GM18868 (cell line): ENCODE data around the gene CCL19.

ENCODE experiments used
- ATAC-seq: cut with Tn5 transposase; IDR thresholded peaks from one replicate; pipeline ENCODE4 v1.9.1; 2021; ENCODE audit warnings: mild to moderate bottlenecking, moderate library complexity; ENCODE audit not compliant: unreplicated experiment

CCL19 gene

DNA sequence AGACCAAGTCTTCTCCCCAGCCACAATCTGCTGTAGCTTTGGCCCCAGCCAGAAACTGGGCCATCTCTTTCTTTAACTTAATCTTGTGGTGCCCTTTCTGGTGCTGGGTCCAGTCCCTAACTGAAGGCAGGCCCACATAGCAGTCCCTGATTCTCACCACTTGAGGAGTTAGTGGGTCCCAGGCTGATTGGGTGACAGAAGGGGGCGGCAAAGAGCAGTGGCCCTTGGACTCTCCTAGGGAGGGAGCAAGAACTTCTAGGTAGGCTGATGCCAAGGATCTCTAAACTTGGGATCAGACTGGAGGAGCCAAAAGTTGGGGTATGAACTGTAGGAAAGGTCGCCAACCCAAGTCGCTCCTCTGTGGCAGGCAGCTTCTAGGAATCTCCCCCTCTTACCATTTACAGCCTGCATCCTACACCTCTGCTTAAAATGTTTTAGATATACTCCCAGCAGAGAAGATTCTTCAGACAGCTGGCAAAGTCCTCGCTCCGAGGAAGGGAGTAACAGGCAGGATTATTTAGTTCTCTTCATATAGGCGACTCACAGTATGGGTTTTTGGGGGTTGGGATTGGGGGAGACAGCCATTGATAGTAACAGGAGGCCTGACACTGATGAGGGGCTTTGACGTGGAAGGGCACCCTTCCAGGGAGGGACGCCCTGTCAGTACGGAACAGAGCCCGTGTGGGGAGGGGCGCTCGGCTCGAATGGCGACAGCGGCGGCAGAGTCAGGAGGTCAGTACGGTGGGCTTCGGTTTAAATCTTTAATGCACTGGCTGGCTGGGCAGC, 26.6 kb downstream of the CCL19 start:
- ATAC-seq, result peak; percentile 49

DNA sequence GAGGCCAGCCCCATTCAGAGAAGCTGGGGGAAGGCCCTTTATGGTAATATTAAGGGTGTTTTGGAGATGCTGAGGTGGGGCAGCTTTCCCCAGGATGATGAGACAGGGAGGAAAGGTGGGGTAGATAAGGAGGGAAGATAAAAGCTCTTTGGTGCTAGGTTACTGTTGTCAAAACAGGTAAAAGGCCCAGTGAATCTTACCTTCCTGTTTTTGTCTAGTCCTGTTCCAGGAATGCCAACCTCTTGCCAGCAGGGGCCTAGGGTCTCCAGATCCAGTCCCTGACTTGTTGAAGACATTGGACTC, 27.8 kb downstream of the CCL19 start:
- ATAC-seq, result no peak

- no peak for ATAC-seq
These were observed 28.4 kb downstream of the CCL19 start, which contains the start of gene CCL27 for GRCh38 chr9:34662526-34663302. TSS of gene CCL27 (minus strand) at chr9:34662657. CDS start at chr9:34662633, 24 bp downstream.

GRCh38 chr9:34659592-34660253, 31.4 kb downstream of the CCL19 start:
- ATAC-seq, result no peak

DNA sequence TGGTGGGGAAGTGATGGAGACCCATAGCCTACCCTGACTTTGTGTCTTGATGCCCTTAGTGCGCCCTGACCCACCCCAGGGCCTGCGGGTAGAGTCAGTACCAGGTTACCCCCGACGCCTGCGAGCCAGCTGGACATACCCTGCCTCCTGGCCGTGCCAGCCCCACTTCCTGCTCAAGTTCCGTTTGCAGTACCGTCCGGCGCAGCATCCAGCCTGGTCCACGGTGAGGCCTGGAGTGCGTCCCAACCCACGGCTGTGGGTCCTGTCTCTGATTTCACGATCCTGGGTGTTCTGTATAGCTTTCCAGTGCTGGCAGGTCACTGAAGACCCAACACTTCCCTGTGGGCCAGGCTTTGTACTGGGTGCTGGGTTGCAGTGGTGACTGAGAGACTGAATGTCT, 32.6 kb downstream of the CCL19 start:
- no peak for ATAC-seq

- ATAC-seq, result no peak
These were observed 34.1 kb downstream of the CCL19 start for GRCh38 chr9:34656992-34657391.

DNA sequence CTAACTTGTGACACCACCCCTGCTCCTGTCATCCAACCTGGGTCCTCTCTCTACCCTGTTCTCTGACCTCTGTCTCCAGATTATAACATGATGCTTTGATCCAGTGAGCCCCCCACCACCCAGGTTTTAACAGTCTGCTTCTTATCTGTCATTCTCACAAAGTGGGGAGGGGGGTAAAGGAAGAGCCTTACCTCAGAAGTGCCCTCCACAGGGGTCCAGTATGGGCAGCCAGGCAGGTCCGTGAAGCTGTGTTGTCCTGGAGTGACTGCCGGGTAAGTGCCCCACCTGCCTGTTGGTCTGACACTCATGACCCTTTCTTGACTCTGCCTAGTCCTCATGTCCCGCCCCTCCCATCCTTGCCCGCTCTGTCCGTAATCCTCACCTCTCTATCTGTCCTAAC, 35.7 kb downstream of the CCL19 start:
- ATAC-seq, result no peak

- no peak for ATAC-seq
These were observed 36.6 kb downstream of the CCL19 start for GRCh38 chr9:34654323-34655051.

DNA sequence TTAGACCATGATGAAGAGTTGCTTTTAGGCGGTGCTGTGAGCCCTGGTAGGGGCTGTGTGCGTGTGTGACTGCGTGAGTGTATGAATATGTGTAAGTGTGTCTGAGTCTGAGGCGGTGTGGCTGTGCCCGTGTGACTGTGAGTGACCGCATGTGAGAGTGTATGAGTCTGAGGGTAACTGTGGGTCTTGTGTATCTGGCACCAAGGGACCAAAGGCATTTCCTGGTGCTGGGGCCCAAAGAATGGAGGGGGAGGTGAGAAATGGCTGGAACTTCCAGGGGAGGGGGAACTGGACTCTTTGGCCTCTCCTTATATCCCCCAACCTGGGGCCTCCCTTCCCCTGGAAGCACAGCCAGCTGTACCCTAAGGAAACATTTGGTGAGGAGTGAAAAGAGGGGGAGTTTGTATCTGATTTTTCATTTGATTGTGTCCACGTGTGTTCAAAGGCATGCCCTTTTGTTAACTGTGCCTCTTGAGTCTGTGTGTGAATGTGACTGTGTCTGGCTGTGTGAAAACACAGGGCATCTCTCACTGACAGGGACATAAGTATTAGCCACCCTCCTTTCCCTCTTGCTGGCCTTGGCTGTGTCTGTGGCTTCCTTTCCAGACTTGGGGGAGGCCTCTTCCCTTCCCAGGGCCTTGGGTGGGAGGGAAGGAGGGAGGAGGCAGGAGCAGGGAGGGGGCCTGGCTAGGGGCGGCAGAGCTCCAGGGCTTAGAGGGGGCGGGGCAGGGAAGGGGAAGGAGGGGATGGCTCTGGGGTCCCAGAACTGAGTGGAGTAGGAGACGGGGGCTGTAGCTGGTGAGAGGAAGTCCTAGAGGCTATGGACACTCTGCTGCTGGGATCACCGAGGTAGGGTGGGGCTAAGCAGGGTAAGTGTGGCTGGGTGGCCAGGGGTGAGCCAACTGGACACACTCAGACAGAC, 37.7 kb downstream of the CCL19 start:
- ATAC-seq, result no peak

DNA sequence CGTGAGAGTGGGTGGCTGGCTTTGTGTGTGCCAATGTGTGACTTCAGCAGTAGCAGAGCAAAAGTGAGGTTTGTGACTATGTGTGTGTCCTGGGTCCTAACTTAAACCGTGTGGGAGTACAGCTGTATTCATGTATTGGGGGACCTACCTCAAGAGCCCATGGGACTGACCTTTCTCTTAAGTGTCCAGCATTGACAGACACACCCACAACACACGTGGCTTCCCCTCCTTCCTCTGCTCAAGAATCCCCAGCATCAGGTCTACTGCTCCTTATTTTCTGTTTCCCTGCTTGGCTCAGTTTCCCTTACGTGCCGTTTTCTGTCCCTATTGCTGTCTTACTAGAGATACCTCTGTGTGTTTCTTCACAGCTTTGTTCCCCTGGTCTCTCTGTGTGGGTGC, 38.5 kb downstream of the CCL19 start:
- ATAC-seq, result no peak

GRCh38 chr9:34651876-34652601, 39.0 kb downstream of the CCL19 start, which contains the start of gene IL11RA:
TSS of gene IL11RA (plus strand) at chr9:34652185. CDS start at chr9:34655218, 3,033 bp downstream.
- no peak for ATAC-seq

DNA sequence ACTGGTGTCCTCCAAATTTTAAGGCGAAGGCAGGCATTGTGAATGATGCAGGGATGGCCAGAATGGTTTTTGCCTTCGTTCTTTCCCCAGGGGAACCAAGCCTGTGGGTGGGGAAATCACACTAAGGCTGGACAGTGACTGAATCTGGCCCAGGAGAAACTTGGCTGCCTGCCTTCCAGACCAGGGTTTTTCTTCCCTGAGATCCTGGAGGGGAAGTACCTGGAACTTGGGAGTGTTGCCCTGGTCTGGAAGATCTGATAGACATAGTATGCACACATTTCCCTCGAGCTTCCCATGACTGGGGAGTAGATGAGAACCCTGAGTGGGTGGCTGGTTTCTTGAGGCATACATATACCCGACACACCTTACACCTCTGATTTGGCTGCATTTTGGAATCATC, 39.8 kb downstream of the CCL19 start:
- ATAC-seq, result no peak

GRCh38 chr9:34650816-34651215, 40.3 kb downstream of the CCL19 start:
- ATAC-seq, result no peak

DNA sequence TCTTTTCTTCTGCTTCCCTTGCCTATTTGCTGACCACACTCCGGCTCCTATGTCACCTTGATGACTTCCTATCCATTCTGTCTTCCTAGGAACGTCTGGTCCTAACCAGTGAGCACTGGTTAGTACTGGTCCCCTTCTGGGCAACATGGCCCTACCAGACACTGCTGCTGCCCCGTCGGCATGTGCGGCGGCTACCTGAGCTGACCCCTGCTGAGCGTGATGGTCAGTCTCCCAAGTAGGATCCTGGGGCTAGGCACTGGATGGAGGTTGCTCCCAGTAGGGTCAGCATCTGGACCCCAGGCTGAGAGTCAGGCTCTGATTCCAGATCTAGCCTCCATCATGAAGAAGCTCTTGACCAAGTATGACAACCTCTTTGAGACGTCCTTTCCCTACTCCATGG, 42.4 kb downstream of the CCL19 start:
- no peak for ATAC-seq

DNA sequence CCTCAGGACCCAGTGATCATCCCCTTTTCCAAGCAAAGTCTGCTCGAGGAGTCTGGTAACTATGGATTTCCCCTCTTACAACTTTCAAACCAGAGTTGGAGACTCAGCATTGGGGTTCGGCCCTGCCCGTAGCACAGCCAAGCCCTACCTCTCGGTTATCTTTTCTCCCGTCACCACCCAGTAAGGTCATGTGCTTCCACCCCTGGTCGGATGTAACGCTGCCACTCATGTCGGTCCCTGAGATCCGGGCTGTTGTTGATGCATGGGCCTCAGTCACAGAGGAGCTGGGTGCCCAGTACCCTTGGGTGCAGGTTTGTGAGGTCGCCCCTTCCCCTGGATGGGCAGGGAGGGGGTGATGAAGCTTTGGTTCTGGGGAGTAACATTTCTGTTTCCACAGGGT, 43.4 kb downstream of the CCL19 start:
- ATAC-seq, result no peak

DNA sequence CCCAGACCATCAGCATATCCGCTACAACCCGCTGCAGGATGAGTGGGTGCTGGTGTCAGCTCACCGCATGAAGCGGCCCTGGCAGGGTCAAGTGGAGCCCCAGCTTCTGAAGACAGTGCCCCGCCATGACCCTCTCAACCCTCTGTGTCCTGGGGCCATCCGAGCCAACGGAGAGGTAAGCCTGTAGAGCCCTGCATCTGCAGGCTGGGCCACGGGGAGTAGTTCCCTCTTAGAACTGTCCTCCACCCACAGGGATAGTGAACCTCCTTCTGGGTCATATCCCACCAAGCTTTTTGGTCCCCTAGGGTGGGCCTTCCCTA, 44.0 kb downstream of the CCL19 start:
- ATAC-seq, result peak; percentile 11

DNA sequence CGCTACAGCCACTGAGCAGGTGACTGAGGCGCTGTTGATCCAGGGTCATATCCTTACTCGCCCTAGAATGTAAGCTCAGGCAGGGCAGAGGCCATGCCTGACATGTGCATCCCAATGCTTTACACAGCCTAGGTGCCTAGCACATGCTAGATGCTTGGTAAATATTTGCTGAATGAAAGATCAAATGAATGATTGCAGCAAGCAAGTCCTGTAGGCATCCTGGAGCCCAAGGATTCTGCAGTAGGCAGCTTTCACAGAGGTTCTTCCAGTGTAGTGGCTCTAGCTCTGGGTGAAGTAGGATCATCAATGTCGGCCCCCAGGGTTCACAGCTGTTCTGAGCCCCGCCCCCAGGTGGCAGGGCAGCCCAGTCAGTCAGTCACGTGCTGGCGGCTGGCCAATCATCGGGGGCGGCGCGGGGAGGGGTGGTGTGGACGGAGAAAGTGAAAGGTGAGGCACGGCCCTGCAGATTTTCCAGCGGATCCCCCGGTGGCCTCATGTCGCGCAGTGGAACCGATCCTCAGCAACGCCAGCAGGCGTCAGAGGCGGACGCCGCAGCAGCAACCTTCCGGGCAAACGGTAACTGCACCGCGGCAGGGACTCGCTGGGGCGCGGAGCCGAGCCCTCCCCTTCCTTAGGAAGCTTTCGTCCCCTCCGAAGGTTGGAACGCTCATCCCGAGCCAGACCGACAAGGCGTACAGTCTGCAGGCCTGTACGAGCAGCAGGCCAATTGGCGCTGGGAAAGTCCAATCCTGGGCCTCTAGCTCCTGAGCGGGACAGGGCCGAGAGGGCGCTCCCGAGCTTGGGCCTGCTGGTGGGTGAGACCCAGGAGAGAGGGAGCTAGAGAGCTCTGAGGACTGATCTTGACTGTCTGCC, 44.6 kb downstream of the CCL19 start, which contains the start of gene GALT:
Gene GALT (plus strand): TSS at position 465 of the 873 bp plus-strand sequence. CDS start 30 bp downstream, at position 495.
- peak; percentile 87 for ATAC-seq

DNA sequence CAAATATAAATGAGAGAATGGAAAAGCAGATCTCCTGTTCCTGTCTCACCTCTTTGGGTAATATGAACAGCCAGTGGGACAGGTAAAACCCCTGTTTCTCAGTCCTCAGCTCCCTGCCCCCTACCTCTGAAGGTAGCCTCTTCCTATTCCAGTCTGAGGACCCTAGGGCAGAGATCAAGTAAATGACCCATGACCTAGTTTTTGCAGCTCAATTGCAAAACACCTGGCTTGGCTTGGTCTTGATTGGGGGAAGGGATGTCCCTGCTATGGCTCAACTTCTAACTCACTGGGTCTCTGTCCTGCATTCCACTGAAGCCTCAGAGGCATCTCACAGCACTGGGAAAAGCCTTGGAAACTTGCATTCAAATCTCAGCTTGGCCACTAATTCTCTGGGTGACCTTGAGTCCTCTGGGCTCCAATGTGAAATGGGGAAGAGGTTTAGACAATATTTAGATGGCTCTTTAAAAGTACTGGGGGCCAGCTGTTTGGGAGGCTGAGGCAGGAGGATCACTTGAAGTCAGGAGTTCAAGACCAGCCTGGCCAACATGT, 46.2 kb downstream of the CCL19 start:
- ATAC-seq, result no peak
